ENCODE data around the gene ENHO.
"Not testable (repeated sequence)": the region's sequence is repeated elsewhere in the genome, so short reads cannot be mapped to it uniquely, and the experiment has no call there.

Gene ENHO

DNA sequence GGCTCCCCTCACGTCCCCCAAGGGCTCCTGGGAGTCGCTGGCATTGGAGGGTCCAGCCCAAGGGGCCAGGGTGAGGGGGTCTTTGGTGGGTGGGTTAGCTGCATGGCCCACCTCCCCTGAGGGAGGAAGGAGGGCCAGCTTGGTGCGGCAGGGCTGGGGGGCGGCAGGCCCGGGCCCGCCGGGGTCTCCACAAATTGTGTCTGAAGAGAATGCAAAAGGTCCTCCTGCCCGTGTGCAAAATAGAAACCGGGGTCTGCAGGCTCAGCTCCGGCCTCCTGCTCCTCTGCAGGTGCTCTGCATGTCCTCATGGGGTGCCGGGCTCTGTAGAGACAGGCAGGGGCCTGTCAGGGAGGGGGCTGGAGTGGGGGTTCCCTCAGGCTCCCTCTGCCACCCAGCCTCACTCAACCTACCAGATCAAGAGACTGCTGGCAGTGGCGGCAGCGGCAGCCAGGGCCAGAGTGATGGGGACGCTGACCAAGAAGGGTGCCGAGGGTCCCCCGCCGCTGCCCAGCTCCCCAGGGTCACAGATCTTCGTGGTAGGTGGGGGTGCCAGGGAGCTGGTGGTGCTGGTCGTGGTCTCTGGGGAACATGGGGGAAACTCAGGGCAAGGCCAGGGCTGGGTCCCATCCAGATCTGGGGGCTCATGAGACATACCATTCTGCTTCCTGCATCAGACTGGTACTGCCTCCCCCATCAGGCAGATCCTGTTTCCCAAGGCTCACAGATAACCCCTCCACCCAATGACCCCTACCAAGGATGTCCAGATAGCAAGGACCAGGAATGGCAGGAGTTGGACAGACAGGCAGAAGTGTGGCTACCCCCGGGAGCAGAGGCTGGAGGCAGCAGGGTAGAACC is 29.2 kb upstream of the ENHO start:
- TF ChIP-seq ZNF274 (IDR thresholded peaks at IDR 0.05; ENCODE audit: low read depth, low read length) = no peak
- H3K4me3 ChIP-seq (ENCODE audit: low read length) = no peak overlapping the region

DNA sequence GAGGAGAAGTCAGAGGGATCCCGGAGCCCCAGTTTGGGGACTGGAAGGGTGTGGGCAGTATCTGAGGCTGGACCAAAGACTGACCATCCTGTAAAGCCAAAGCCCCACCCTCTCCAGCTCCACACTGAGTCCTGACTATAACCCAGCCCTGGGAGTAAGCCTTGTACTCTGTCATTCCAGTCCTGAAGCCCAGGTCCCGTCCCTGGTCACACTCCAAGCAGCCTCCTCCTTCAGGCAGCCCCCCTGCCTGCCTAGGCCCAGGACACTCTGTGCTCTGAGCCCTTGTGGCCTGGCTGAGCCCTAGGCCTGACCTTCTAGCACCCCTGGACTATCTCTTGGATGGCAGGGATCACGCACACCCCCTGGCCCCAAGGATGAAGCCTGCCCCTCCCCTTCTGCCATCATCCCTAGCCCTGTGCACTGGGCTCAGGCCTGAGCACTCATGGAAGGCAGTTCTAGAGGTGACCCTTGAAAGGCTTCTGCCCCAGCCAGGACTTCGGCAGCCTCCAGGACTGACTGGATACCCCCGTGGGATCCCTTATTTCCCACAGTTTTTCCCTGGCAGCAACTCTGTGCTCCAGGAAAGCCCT is 28.0 kb upstream of the ENHO start:
- H3K4me3 ChIP-seq (ENCODE audit: low read length) = no peak overlapping the region
- no peak for TF ChIP-seq ZNF274 (IDR thresholded peaks at IDR 0.05; ENCODE audit: low read depth, low read length)

DNA sequence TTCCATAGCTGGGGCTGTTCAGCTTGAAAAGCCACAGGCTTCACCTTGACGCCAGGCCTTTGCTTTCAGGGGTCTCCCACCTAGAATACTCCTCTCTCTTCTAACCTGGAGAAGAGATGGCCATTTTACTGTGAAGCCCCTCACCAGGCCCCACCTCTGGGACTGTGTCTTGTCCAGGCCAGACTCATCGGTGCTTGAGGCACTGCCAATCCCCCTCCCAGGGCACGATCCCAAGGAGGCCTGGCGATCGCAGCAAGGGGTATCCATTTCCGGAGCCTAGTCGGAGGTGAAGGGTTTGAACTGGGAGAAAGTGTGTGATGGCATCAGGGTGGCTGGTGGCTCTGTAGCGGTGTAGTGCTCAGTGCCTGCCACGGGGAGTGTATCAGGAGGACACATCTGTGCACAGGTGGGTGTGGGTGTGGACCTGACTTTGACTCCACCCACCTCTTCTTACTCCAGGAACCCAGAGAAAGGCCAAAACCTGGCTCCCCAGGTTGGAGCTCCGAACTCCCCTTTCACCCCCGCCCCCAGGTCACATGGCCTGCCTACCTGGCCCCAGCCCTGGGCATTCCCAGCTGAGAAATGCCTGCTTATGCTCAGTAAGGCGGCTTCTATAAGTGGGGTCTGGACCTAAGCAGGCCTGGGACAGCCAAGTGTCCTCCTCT is 27.4 kb upstream of the ENHO start:
- no peak overlapping the region for H3K4me3 ChIP-seq (ENCODE audit: low read length)
- no peak for TF ChIP-seq ZNF274 (IDR thresholded peaks at IDR 0.05; ENCODE audit: low read depth, low read length)

DNA sequence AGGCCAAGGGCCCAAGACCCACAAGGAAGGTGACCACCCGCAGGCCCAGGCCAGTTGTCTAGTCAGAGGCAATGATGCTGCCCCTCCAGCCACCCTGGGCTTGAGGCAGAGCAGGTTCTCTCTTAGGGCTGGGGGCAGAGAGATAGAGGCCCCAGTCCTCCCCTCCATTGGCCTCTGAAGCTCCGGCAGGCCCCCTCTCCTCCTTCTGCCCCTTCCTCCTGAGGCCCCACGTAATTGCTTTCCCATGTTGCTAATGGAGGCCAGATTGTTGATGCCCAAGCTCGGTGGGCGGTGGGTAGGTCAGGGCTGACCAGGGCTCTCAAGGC is 26.6 kb upstream of the ENHO start:
- no peak overlapping the region for H3K4me3 ChIP-seq (ENCODE audit: low read length)
- no peak for TF ChIP-seq ZNF274 (IDR thresholded peaks at IDR 0.05; ENCODE audit: low read depth, low read length)

DNA sequence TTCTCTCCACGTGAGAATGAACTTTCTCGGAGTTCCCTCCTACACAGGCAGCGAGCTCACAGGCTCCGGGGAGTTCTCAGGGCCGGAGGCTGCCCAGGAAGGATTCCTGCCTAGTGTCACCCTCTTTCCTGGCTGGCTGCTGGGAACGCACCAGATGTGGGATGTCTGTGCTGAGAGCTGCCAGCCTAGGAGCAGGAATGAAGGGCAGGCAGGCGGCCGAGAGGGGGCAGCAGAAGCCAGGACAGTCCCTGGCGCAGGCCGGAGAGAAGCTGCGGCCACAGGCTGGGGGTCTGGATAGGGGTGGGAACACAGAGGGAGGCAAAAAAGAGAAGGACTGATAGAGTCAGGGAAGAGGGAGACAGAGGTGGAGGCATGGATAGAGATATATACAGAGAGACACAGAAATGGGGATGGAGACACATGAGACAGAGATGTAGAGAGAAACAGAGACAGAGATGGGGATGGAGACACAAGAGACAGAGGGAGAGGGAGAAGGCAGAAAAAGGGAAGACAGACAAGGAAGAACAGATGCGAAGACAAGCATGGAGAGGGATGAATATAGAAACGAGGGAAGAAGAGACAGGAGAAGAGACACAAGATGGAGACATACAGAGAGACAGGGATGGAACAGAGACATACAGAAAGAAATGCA is 25.3 kb upstream of the ENHO start:
- TF ChIP-seq ZNF274 (IDR thresholded peaks at IDR 0.05; ENCODE audit: low read depth, low read length) = no peak

DNA sequence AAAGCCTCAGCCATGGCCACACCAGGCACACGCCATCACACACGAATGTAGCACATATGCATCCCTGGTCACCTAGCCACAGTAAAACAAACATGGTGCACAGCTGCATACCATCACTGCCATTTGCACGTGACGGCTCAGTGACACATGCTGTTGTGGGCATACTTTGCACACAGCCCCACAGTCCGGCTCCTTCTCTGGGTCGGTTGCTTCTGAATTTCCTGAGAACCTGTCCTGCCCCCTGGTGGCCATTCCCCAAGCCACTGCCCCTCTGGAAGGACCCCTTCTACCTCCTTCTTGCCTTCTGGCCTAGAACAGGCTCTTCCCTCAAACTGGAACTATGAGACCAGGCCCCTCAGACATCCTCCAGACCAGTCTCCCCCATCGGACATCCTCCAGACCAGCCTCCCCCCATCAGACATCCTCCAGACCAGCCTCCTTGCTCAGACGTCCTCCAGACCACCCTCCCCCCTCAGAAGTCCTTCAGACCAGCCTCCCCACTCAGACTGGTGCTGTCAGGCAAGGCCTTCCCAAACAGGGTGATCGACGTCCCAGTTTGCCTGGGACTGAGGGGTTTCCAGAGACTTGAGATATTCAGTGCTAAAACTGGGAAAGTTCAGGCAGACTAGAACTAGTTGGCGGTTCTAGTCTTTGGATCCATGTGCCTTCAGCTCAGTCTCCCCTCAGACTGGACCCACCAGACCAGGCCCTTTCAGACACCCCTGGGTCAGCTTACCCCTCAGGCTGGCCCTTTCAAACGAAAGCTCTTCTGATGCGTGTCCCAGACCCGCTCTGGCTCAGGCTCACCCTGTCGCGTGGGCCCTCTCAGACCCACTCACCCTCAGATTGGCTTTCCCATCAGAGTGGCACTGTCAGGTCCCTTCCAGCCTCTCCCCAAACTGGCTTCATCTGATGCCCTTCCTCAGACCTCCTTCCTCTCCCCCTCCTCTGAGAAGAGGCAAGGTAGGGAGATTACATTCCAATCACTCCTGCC is 24.3 kb upstream of the ENHO start:
- no peak overlapping the region for H3K4me3 ChIP-seq (ENCODE audit: low read length)
- TF ChIP-seq ZNF274 (IDR thresholded peaks at IDR 0.05; ENCODE audit: low read depth, low read length) = no peak

More for the DNA sequence above, 25.3 kb upstream of the ENHO start:
- H3K4me3 ChIP-seq (ENCODE audit: low read length) = no peak overlapping the region

DNA sequence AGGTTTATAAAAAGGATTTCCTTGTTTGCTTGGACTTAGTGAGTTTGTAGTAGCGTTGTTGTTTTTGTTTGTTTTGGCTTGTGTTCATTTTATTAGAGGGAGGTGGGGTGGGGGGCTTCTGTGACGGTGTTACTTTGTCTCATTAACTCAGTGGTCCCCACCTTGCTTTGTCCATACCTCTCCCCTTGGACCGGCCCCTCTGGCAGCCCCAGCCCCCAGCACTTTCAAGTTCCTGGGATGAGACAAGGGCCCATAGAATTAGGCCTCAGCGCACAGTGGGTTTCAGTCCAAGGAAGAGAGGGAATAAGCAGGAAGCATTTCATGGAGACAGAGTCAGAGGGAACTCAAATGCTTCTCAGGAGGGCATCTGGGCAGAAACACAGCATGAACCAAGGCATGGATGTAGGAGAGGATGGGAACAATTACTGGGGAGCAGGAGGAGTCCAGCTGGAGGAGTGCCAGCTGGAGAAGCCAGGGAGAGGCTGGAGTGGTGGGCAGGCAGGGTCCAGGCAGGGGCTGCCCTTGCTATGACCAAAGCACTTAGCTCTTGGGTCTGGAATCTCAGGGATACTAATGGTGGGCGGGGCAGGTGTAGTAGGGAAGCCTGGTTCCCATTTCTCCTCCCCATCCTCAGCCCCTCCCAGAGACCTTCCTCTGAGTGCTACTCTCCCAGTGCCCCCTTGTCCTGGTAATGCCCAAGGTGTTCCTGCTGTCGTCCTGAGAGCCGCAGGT is 23.5 kb upstream of the ENHO start:
- H3K4me3 ChIP-seq (ENCODE audit: low read length) = no peak overlapping the region
- TF ChIP-seq ZNF274 (IDR thresholded peaks at IDR 0.05; ENCODE audit: low read depth, low read length) = no peak

DNA sequence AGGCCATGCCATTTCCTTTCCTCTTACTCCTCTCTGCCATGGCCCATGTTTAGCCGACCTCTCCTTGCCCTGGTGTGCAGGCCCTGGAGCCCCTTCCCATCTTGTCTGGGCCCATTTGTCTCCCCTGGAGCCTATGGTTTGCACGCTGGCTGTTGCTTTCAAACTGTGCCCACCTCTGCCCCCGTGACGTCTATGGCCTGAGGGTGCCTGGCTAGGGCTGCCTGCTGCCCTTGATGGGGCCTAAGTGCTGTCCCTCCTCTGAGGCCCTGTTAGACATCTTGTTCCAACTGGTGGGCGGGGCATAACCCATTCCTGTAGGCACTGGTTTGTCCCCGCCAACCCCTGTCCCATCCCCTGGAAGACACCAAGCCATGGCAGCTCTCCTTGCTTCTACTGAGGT is 22.7 kb upstream of the ENHO start:
- H3K4me3 ChIP-seq (ENCODE audit: low read length) = no peak overlapping the region
- no peak for TF ChIP-seq ZNF274 (IDR thresholded peaks at IDR 0.05; ENCODE audit: low read depth, low read length)

DNA sequence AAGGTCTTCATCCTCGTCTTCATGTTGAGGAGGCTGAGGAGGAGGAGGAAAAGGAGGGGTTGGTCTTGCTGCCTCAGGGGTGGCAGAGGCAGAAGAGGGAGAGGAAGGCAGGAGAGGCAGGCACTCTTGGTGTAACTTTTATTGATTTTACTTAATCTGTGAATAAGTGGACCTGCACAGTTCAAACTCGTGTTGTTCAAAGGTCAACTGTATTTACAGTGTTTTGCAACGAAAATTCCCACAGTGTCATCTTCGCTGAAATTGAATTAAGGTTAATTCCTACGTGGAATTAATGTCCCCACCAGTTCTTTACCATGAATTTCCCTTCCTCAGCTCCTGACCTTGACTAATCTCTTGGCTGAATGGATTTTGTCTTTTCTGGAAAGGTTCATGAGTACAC is 21.2 kb upstream of the ENHO start:
- TF ChIP-seq ZNF274 (IDR thresholded peaks at IDR 0.05; ENCODE audit: low read depth, low read length) = no peak
- H3K4me3 ChIP-seq (ENCODE audit: low read length) = no peak overlapping the region

DNA sequence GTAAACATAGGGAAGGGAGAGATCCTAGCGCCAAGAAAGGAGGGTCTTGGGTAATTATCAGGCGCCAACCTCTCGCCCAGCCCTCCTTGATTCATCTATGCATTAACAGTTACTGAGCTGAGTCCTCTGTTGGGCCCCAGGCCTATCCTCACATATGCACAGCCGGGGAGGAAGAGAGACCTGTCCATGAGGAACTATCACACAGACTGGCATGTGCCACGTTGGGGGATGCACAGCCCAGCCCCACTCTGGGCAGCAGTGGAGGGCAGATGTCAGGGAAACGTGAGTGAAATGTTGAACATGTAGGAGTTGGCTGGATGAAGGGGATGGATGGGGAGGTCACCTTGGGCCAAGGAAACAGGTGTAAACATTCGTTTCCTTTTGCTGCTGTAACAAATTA is 18.8 kb upstream of the ENHO start:
- no peak for TF ChIP-seq ZNF274 (IDR thresholded peaks at IDR 0.05; ENCODE audit: low read depth, low read length)

DNA sequence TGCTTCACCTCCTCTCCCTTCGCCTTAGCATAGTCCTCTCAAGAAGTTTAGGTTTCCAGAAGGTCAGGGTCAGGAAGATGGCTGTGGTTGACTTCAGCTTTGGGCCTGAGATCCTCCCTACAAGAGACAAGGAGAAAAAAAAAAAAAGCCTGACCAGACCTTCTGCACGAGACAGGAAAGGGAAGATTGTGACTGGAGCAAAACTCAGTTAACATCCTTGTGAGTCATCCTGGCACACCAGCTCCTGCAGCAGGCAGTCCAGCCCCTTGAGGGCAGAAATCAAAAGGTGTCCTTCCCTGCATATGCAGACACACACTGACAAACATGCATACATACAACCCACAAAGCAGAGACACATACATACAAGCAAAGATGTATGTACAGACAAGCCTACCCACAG is 18.0 kb upstream of the ENHO start:
- H3K4me3 ChIP-seq (ENCODE audit: low read length) = no peak overlapping the region
- no peak for TF ChIP-seq ZNF274 (IDR thresholded peaks at IDR 0.05; ENCODE audit: low read depth, low read length)

More for the DNA sequence above, 18.8 kb upstream of the ENHO start:
- no peak overlapping the region for H3K4me3 ChIP-seq (ENCODE audit: low read length)

DNA sequence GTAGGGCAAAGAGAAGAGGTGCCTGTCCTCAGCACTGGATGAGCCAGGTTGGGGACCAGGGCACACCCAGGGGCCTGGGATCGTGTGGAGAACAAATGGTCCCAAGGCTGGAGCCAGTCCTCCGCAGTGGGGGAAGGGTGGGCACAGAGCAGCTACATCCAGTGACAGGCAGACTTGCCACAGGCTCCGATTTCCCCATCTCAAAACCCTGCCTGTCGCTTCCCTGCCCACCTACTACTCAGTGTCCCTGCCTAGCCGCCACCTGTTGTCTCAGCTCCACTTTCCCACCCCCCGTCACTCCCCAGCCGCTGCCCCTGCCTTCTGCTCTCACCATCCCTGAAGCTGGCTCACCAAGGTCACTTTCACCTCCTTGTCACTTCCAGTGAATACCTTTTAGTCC is 13.9 kb upstream of the ENHO start:
- H3K4me3 ChIP-seq (ENCODE audit: low read length) = no peak overlapping the region

DNA sequence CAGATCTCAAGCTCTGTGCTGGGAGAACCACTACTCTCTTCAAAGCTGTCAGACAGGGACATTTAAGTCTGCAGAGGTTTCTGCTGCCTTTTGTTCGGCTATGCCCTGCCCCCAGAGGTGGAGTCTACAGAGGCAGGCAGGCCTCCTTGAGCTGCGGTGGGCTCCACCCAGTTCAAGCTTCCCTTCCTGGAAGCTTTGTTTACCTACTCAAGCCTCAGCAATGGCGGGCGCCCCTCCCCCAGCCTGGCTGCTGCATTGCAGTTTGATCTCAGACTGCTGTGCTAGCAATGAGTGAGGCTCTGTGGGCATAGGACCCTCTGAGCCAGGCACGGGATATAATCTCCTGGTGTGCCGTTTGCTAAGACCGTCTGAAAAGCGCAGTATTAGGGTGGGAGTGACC is 9.3 kb upstream of the ENHO start:
- H3K4me3 ChIP-seq (ENCODE audit: low read length) = not testable (repeated sequence)

More for the DNA sequence above, 13.9 kb upstream of the ENHO start:
- no peak for TF ChIP-seq ZNF274 (IDR thresholded peaks at IDR 0.05; ENCODE audit: low read depth, low read length)

All from GM08714 (cell line).